Neuronal stem cell (in vitro differentiated cells): ENCODE results near the gene SLC2A4. TPM values are rescaled to one million over a fixed set of nuclear protein-coding genes. Genes with fewer than 3 reads are reported as not detected.
"Not testable (repeated sequence)": the region's sequence is repeated elsewhere in the genome, so short reads cannot be mapped to it uniquely, and the experiment has no call there.

Experiments used
- DNase-seq: peaks from one replicate; pipeline ENCODE4 v3.0.0-alpha.2; 2013; ENCODE audit warnings: low spot score
- H2AFZ ChIP-seq: one replicate; pipeline ENCODE4 v1.6.1; 2013; ENCODE audit warnings: mild to moderate bottlenecking, low read length, inconsistent platforms
- H2AK5ac ChIP-seq: 2 replicates; pipeline ENCODE4 v1.6.1; 2013; ENCODE audit warnings: low read depth, mild to moderate bottlenecking, inconsistent platforms, low read length, moderate library complexity, mixed read lengths
- H2BK120ac ChIP-seq: 2 replicates; pipeline ENCODE4 v1.6.1; 2013; ENCODE audit warnings: low read depth, mild to moderate bottlenecking, inconsistent platforms, low read length, moderate library complexity, mixed read lengths
- H2BK12ac ChIP-seq: one replicate; pipeline ENCODE4 v1.6.1; 2013; ENCODE audit warnings: low read length, inconsistent platforms
- H2BK15ac ChIP-seq: 2 replicates; pipeline ENCODE4 v1.6.1; 2013; ENCODE audit warnings: mild to moderate bottlenecking, low read length, inconsistent platforms, mixed read lengths
- H2BK5ac ChIP-seq: one replicate; pipeline ENCODE4 v1.6.1; 2013; ENCODE audit warnings: inconsistent platforms, mild to moderate bottlenecking, low read length, moderate library complexity
- H3K14ac ChIP-seq: one replicate; pipeline ENCODE4 v1.6.1; 2013; ENCODE audit warnings: low read length, inconsistent platforms
- H3K18ac ChIP-seq: 2 replicates; pipeline ENCODE4 v1.6.1; 2013; ENCODE audit warnings: low read length, inconsistent platforms
- H3K23ac ChIP-seq: 2 replicates; pipeline ENCODE4 v1.6.1; 2013; ENCODE audit warnings: low read depth, mild to moderate bottlenecking, mixed read lengths, low read length, inconsistent platforms; ENCODE audit not compliant: poor library complexity
- H3K27ac ChIP-seq: replicated peaks from 3 replicates; pipeline ENCODE4 v1.5.1; 2013; ENCODE audit warnings: low read length, inconsistent platforms
- H3K27me3 ChIP-seq, 3 experiments: 2 replicates each; pipeline ENCODE4 v1.6.1; 2013; ENCODE audit warnings: low read length in 3 of 3, mild to moderate bottlenecking in 2 of 3, inconsistent platforms in 1 of 3, low read depth in 1 of 3, mixed read lengths in 1 of 3, moderate library complexity in 1 of 3; ENCODE audit not compliant: control insufficient read depth in 3 of 3, insufficient read depth in 3 of 3
- H3K36me3 ChIP-seq, 2 donors: replicated peaks in 1 of 2; 2 replicates each; pipeline ENCODE4 v1.6.1; 2013; ENCODE audit warnings: low read length in 2 of 2; ENCODE audit not compliant: control insufficient read depth in 2 of 2, insufficient read depth in 2 of 2
- H3K4ac ChIP-seq: 2 replicates; pipeline ENCODE4 v1.6.1; 2013; ENCODE audit warnings: inconsistent platforms, mild to moderate bottlenecking, low read length, moderate library complexity
- H3K4me1 ChIP-seq, 2 donors: 1 replicate in 1 of 2; 2 replicates in 1 of 2; pipeline ENCODE4 v1.6.1; 2013; ENCODE audit warnings: low read length in 2 of 2, low read depth in 1 of 2; ENCODE audit not compliant: control insufficient read depth in 2 of 2, insufficient read depth in 1 of 2
- H3K4me2 ChIP-seq: one replicate; pipeline ENCODE4 v1.6.1; 2013; ENCODE audit warnings: mild to moderate bottlenecking, low read length, inconsistent platforms; ENCODE audit not compliant: insufficient read depth, poor library complexity, severe bottlenecking
- H3K4me3 ChIP-seq, 2 donors: 2 replicates each; pipeline ENCODE4 v1.5.1; 2013; ENCODE audit warnings: low read length in 2 of 2, mild to moderate bottlenecking in 2 of 2, inconsistent platforms in 1 of 2, moderate library complexity in 1 of 2
- H3K79me1 ChIP-seq: one replicate; pipeline ENCODE4 v1.6.1; 2013; ENCODE audit warnings: low read depth, mild to moderate bottlenecking, inconsistent platforms, low read length, moderate library complexity
- H3K9ac ChIP-seq: one replicate; pipeline ENCODE4 v1.6.1; 2013; ENCODE audit warnings: mild to moderate bottlenecking, low read depth, low read length, inconsistent platforms; ENCODE audit not compliant: poor library complexity
- H3K9me3 ChIP-seq, 2 donors: replicated peaks in 1 of 2; 2 replicates each; pipeline versions ENCODE3 to v1.6.1; 2013; ENCODE audit warnings: low read length in 2 of 2, mild to moderate bottlenecking in 2 of 2, inconsistent platforms in 1 of 2, low read depth in 1 of 2, mixed read lengths in 1 of 2, moderate library complexity in 1 of 2; ENCODE audit not compliant: control insufficient read depth in 2 of 2, insufficient read depth in 1 of 2
- H4K8ac ChIP-seq: one replicate; pipeline ENCODE4 v1.6.1; 2013; ENCODE audit warnings: low read depth, mild to moderate bottlenecking, inconsistent platforms, low read length, moderate library complexity
- H4K91ac ChIP-seq: one replicate; pipeline ENCODE4 v1.6.1; 2013; ENCODE audit warnings: low read length, low read depth, mild to moderate bottlenecking, inconsistent platforms; ENCODE audit not compliant: poor library complexity
- WGBS, 2 donors: extraction: QIAGEN DNeasy Blood & Tissue Kit; methylation state at CpG; one replicate each; pipeline ENCODE4 v1.1.7; 2013; ENCODE audit warnings: missing lambda C conversion rate in 2 of 2, mixed read lengths in 1 of 2; ENCODE audit not compliant: insufficient read length in 2 of 2, insufficient replicate concordance in 1 of 2; ENCODE audit errors: extremely low coverage in 2 of 2; 5-methylcytosine and 5-hydroxymethylcytosine counted together
- small RNA-seq: library from polyadenylated mRNA; stranded (forward); fragments of <200 nt; extraction: miRNeasy Mini kit (QIAGEN cat#:217004); gene quantifications from one replicate; pipeline ENCODE3, GENCODE V24; 2013; ENCODE audit not compliant: insufficient read depth

The SLC2A4 gene

DNA sequence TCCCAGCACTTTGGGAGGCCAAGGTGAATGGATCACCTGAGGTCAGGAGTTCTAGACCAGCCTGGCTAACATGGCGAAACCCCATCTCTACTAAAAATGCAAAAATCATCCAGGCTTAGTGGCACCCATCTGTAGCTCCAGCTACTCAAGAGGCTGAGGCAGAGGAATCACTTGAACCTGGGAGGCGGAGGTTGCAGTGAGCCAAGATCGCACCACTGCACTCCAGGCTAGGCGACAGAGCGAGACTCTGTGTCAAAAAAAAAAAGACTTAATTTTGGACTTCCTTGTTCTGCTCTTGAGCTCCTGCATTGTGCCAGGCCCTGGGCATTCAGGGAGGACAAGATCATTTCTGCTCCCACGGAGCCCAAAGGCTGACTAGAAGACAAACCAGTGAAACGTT lies 56.1 kb downstream of the SLC2A4 start:
- H3K4me1 ChIP-seq = peaks cover 4 to 12% of the 10 kb centered on the region in 2 donors
- not testable (repeated sequence) for DNase-seq, H4K8ac ChIP-seq, H3K27ac ChIP-seq, H2BK15ac ChIP-seq, H3K36me3 ChIP-seq, H3K9ac ChIP-seq, H3K18ac ChIP-seq, H2AK5ac ChIP-seq, H2AFZ ChIP-seq, H3K27me3 ChIP-seq, H3K9me3 ChIP-seq, H3K23ac ChIP-seq, H4K91ac ChIP-seq, H3K4ac ChIP-seq, H2BK12ac ChIP-seq, H3K14ac ChIP-seq, H2BK120ac ChIP-seq, H3K79me1 ChIP-seq, H3K4me3 ChIP-seq, H2BK5ac ChIP-seq, H3K4me2 ChIP-seq
- WGBS, 2 donors = no CpG with 5 or more reads among the region's 7 CpGs

Small RNA genes lying within 50 kb of the gene (small RNA-seq; reads per million reads assigned to genes)
- not detected for gene AC026954.2
- not detected for gene RF00019
